Measurements from ENCODE around the gene UBASH3B. TPM values are rescaled to one million over a fixed set of nuclear protein-coding genes. Genes with fewer than 3 reads are reported as not detected.

Gene UBASH3B
- total RNA-seq, 1 experiment from 2014 or later, result 8.0 TPM

GRCh38 chr11:122714484-122714883, 59.0 kb downstream of the UBASH3B start:
- H2BK15ac ChIP-seq (ENCODE audit: low read depth, low read length), result no peak overlapping the region
- no peak overlapping the region for H3T11ph ChIP-seq (ENCODE audit: low read length)
- no peak for TF ChIP-seq CTCF (conservative IDR thresholded peaks at IDR 0.05)
- H4K5ac ChIP-seq (ENCODE audit: insufficient read length, low read depth, low read length), result no peak overlapping the region
- DNase-seq, result no peak
- no peak overlapping the region for H2BK120ac ChIP-seq (ENCODE audit: low read depth, low read length, poor library complexity, severe bottlenecking)
- no peak overlapping the region for H3K23ac ChIP-seq (ENCODE audit: insufficient read length, low read depth, low read length)
- no peaks in the 10 kb centered on the region for H3K27me3 ChIP-seq (ENCODE audit: insufficient read depth, low read length)
- H2AK5ac ChIP-seq (ENCODE audit: insufficient read length, low read length), result no peak overlapping the region
- WGBS (ENCODE audit: extremely low coverage, insufficient read length, low lambda C conversion rate), result no CpG with 5 or more reads among the region's 5 CpGs
- H3K18ac ChIP-seq (ENCODE audit: insufficient read length, low read depth, low read length), result no peak overlapping the region
- H4K8ac ChIP-seq (replicated peaks; ENCODE audit: insufficient read length, low read depth, low read length), result no peak overlapping the region
- no peak overlapping the region for H2BK12ac ChIP-seq (ENCODE audit: insufficient read length, low read depth, low read length)
- no peak overlapping the region for H3K4ac ChIP-seq (ENCODE audit: low read depth, low read length)
- no peaks in the 10 kb centered on the region for H3K9me3 ChIP-seq (ENCODE audit: control insufficient read depth, low read depth, low read length)
- no peak overlapping the region for H3K4me2 ChIP-seq (ENCODE audit: insufficient read depth, insufficient read length, low read length)
- H3K56ac ChIP-seq (ENCODE audit: insufficient read length, low read depth, low read length), result no peak overlapping the region
- no peaks in the 10 kb centered on the region for H3K4me1 ChIP-seq (ENCODE audit: insufficient read depth, low read length)
- Mint-ChIP-seq H3K36me3 (ENCODE audit: insufficient read depth in 1 of 3, low read depth in 3 of 3) (no peaks in the 10 kb centered on the region; a peak in 1 of 7 replicates), H3K4me1 (peaks cover 6 to 16% of the 10 kb centered on the region in 2 experiments; a peak in 3 of 4 replicates), H3K4me3 (no peak overlapping the region), H3K27ac (no peak overlapping the region), H3K27me3 (ENCODE audit: low read depth) (no peaks in the 10 kb centered on the region), H3K9me3 (no peaks in the 10 kb centered on the region)
- H2AFZ ChIP-seq (ENCODE audit: low read length), result no peak overlapping the region
- H2BK5ac ChIP-seq (ENCODE audit: insufficient read length, low read length), result no peak overlapping the region
- no peak overlapping the region for H2BK20ac ChIP-seq (ENCODE audit: low read depth, low read length, poor library complexity, severe bottlenecking)
- H3K79me2 ChIP-seq (ENCODE audit: insufficient read depth, low read length), result no peaks in the 10 kb centered on the region
- H3K23me2 ChIP-seq (ENCODE audit: insufficient read length, low read depth, low read length, poor library complexity, severe bottlenecking), result no peaks in the 10 kb centered on the region
- no peaks in the 10 kb centered on the region for H4K20me1 ChIP-seq (ENCODE audit: control insufficient read depth, insufficient read depth, insufficient read length)
- H3K9ac ChIP-seq (ENCODE audit: extremely low read depth, insufficient read length, low read length), result no peak overlapping the region
- no peaks in the 10 kb centered on the region for H3K79me1 ChIP-seq (ENCODE audit: insufficient read depth, low read depth, low read length, poor library complexity, severe bottlenecking)
- no peak overlapping the region for H3K14ac ChIP-seq (ENCODE audit: insufficient read depth, low read length)
- H4K91ac ChIP-seq (ENCODE audit: insufficient read length, low read depth, low read length), result no peak overlapping the region
- no peak overlapping the region for H3K27ac ChIP-seq (ENCODE audit: insufficient read length, low read depth, low read length)
